ENCODE data around the gene SOS2. TPM values are rescaled to one million over a fixed set of nuclear protein-coding genes. Genes with fewer than 3 reads are reported as not detected.

SOS2 gene
- total RNA-seq, 2 donors from 2014 or later = 20.5 to 26.4 TPM

DNA sequence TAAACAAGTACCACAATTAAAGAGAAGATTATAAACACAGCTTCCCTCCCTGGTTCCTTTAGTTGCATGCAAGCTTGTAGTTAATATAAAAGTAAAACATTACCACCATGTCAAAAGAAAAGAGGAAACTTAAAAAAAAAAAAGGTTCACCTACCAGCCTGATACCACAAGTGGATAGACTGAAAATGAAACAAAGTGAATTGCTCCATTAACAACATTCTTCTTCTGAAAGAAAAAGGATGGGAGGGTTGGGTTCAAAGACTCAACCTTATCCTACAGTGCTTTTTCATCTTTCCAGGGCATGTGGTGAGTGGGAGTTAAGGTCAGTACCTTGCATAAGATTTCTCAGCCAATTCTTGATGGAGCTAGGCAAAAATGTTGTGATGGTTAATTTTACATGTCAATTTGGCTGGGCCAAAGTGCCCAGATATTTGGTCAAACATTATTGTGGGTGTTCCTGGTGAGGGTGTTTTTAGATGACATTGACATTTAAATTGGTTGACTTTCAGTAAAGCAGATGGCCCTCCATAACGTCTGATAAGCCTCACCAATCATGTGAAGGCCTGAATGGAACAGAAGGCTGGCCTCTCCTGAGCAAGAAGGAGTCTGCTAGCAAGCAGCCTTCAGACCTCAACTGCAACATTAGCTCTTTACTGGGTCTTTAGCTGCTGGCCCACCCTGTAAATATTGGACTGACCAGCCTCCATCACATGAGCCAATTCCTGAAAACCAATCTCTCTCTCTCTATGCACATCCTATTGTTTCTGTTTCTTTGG, 143.8 kb downstream of the SOS2 start:
- 36 to 38% methylated on average over 1 of the region's 1 CpG for WGBS, 2 donors
- no peak for ATAC-seq

DNA sequence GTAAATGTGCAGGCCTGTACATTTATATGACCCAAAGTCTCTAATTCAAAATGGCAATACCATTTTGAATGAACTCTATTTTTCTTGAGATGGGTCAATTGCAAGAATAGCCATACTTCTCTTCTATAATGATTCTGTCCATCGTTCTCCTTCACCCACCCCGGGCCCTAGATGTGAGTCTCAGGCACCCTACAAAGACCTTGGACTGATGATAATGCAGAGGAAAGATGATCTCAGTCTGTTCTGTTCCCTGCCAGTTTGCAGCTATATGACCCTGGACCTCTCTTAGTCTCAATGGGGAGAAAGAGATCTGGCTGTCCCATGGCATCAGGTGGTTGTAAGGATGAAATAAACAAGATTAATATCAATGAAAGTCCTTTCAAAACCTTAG, 145.1 kb downstream of the SOS2 start:
- no peak overlapping the region for H3K27ac ChIP-seq
- no peaks in the 10 kb centered on the region for H3K27me3 ChIP-seq
- H3K4me1 ChIP-seq = no peaks in the 10 kb centered on the region
- ATAC-seq (no peak), DNase-seq (no peak)
- H3K4me3 ChIP-seq = no peak overlapping the region
- H3K9me3 ChIP-seq = no peaks in the 10 kb centered on the region
- 87 to 90% methylated on average over 2 of the region's 2 CpGs for WGBS, 2 donors
- intact Hi-C loops (cut with DNase I) = no loop called here
- no peaks in the 10 kb centered on the region for H3K36me3 ChIP-seq (replicated peaks in 1 of 2; ENCODE audit: insufficient read depth in 1 of 2, low read depth in 2 of 2)
- TF ChIP-seq, protein P1, sequence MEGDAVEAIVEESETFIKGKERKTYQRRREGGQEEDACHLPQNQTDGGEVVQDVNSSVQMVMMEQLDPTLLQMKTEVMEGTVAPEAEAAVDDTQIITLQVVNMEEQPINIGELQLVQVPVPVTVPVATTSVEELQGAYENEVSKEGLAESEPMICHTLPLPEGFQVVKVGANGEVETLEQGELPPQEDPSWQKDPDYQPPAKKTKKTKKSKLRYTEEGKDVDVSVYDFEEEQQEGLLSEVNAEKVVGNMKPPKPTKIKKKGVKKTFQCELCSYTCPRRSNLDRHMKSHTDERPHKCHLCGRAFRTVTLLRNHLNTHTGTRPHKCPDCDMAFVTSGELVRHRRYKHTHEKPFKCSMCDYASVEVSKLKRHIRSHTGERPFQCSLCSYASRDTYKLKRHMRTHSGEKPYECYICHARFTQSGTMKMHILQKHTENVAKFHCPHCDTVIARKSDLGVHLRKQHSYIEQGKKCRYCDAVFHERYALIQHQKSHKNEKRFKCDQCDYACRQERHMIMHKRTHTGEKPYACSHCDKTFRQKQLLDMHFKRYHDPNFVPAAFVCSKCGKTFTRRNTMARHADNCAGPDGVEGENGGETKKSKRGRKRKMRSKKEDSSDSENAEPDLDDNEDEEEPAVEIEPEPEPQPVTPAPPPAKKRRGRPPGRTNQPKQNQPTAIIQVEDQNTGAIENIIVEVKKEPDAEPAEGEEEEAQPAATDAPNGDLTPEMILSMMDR (IDR thresholded peaks at IDR 0.05) = no peak
- no peak for TF ChIP-seq POLR2A (IDR thresholded peaks at IDR 0.05)

More for the DNA sequence above, 143.8 kb downstream of the SOS2 start:
- DNase-seq = no peak
- intact Hi-C loops (cut with DNase I) = no loop called here
- Histone ChIP-seq H3K36me3 (replicated peaks in 1 of 2; ENCODE audit: insufficient read depth in 1 of 2, low read depth in 2 of 2) (no peaks in the 10 kb centered on the region), H3K4me1 (no peaks in the 10 kb centered on the region), H3K27ac (no peak overlapping the region), H3K27me3 (no peaks in the 10 kb centered on the region), H3K4me3 (no peak overlapping the region), H3K9me3 (no peaks in the 10 kb centered on the region)
- TF ChIP-seq POLR2A (IDR thresholded peaks at IDR 0.05) = no peak
- TF ChIP-seq, protein P1 (IDR thresholded peaks at IDR 0.05) = no peak

DNA sequence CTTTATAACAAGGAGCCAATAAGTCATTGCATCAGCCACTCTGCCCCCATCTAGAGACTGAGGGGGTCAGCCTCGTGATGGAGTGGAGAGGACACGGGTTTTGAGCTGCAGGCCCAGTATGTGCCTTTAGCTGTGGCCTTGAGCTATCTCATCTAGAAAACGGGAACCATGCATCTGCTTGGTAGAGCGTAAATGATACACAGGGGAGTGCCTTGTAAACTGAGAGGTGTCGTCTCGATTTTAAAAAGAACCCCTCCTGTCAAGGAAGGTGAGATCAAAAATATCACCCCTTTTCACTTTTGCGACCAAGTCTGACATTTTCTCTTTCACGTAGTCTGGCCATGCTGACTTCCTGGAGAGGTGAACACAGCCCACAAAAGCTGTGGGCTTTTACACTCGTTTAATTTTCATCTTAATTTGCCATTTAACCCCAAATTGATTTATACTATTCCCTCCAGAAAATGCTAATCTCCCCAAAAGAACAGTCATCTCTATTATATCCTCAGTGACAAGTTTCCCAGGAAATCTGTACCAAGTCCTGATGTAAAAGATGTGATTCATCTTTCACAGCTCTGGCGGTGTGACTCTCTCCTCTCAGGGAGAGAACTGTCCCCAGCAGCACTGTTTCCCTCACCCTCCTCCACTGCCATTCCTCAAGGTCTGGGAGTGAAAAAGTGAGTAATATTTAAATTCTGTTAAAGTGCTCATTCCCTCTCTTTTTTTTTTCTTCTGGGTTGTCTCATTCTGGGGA, 145.6 kb downstream of the SOS2 start:
- no peak for TF ChIP-seq POLR2A (IDR thresholded peaks at IDR 0.05)
- TF ChIP-seq, protein P1 (IDR thresholded peaks at IDR 0.05) = no peak

DNA sequence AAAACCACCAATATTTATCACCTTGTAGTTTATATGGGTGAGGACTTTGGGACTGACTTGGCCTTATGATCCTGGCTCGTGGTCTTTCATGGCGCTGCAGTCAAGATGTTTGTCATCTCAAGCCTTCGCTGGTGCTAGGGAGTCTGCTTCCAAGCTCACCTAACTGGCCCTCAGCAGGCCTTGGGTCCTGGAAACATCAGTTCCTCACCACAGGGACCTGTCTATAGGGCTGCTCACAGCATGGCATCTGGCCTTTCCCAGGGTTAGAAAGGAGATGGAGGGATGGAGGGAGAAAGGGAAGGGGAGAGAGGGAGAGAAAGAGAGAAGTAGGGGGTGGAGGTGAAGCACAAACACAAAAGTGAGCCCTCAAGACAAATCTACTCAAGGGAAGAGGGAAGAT, 146.7 kb downstream of the SOS2 start:
- Histone ChIP-seq H3K36me3 (replicated peaks in 1 of 2; ENCODE audit: insufficient read depth in 1 of 2, low read depth in 2 of 2) (no peaks in the 10 kb centered on the region), H3K27ac (no peak overlapping the region), H3K27me3 (no peaks in the 10 kb centered on the region), H3K4me3 (no peak overlapping the region), H3K9me3 (no peaks in the 10 kb centered on the region), H3K4me1 (no peaks in the 10 kb centered on the region)
- TF ChIP-seq POLR2A (IDR thresholded peaks at IDR 0.05) = no peak
- TF ChIP-seq, protein P1 (IDR thresholded peaks at IDR 0.05) = no peak
- intact Hi-C loops (cut with DNase I) = no loop called here
- ATAC-seq = no peak
- DNase-seq = no peak
- 86 to 96% methylated on average over 2 to 3 of the region's 3 CpGs for WGBS, 2 donors

More for the DNA sequence above, 145.6 kb downstream of the SOS2 start:
- ATAC-seq (no peak), DNase-seq (no peak)
- Histone ChIP-seq H3K36me3 (replicated peaks in 1 of 2; ENCODE audit: insufficient read depth in 1 of 2, low read depth in 2 of 2) (no peaks in the 10 kb centered on the region), H3K27me3 (no peaks in the 10 kb centered on the region), H3K4me3 (no peak overlapping the region), H3K27ac (no peak overlapping the region), H3K9me3 (no peaks in the 10 kb centered on the region), H3K4me1 (no peaks in the 10 kb centered on the region)
- WGBS, 2 donors = 77 to 85% methylated on average over 10 of the region's 10 CpGs
- intact Hi-C loops (cut with DNase I) = no loop called here
